ENCODE data around the gene PUM1. TPM values are rescaled to one million over a fixed set of nuclear protein-coding genes. Genes with fewer than 3 reads are reported as not detected.
A peak's percentile ranks its signal among the peaks of the same experiment; 100 is the strongest.

Gene PUM1
- total and polyA plus RNA-seq, 7 experiments from 2014 or later: 114 to 226 (median 154) TPM

- POLR2A ChIA-PET: no interaction called here
- CTCF ChIA-PET: interaction anchor here (0.6 kb wide), 1 partner anchor 120 kb away, joined by 5 read pairs; no protein-coding TSS in a partner anchor
- Histone ChIP-seq H3K27ac (ENCODE audit: low read depth, low read length) (no peak overlapping the region), H3K4me3 (ENCODE audit: low read length) (no peak overlapping the region), H3K9me3 (ENCODE audit: control insufficient read depth in 2 of 3, low read length in 3 of 3) (no peaks in the 10 kb centered on the region), H3K4me1 (ENCODE audit: control insufficient read depth in 2 of 2, insufficient read depth in 2 of 2, low read length in 2 of 2) (no peaks in the 10 kb centered on the region), H3K36me3 (ENCODE audit: control insufficient read depth in 2 of 3, insufficient read depth in 3 of 3, low read length in 3 of 3) (no peaks in the 10 kb centered on the region), H3K27me3 (ENCODE audit: control insufficient read depth in 2 of 2, insufficient read depth in 2 of 2, low read length in 2 of 2) (no peaks in the 10 kb centered on the region)
- Mint-ChIP-seq H3K9me3 (no peaks in the 10 kb centered on the region), H3K36me3 (no peaks in the 10 kb centered on the region), H3K27ac (no peak overlapping the region), H3K4me3 (no peak overlapping the region), H3K4me1 (peaks cover 0 to 2% (median 0%) of the 10 kb centered on the region in 7 donors), H3K27me3 (peaks cover 0 to 27% (median 21%) of the 10 kb centered on the region in 5 donors)
- intact Hi-C loops (cut with micrococcal nuclease): no loop called here
- no peak for DNase-seq
- ATAC-seq: no peak
Observed at GRCh38 chr1:30900931-30901560, 164.5 kb downstream of the PUM1 start.

DNA sequence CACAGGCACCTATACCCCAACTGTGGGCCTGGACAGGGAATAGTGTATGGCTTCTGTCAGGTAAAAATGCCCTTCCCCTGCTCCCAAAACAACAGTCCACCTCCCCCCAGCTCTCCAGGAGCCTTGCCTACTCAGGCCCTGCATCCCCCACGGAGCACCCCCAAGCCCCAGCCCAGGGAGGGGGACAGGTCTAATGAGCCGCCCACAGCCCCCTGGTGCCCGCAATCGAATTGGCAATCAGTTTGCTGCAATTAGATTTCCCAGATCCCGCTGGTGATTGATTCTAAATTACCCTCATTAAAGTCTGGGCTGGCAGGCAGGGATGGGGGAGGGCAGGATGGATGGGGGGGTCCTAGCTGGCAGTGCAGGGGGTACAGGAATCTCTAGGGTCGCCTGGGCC lies 165.0 kb downstream of the PUM1 start:
- Mint-ChIP-seq H3K9me3 (no peaks in the 10 kb centered on the region), H3K36me3 (no peaks in the 10 kb centered on the region), H3K4me1 (peaks cover 0 to 2% (median 0%) of the 10 kb centered on the region in 7 donors), H3K4me3 (no peak overlapping the region), H3K27me3 (peaks cover 0 to 23% (median 18%) of the 10 kb centered on the region in 5 donors), H3K27ac (no peak overlapping the region)
- Histone ChIP-seq H3K27ac (ENCODE audit: low read depth, low read length) (no peak overlapping the region), H3K36me3 (ENCODE audit: control insufficient read depth in 2 of 3, insufficient read depth in 3 of 3, low read length in 3 of 3) (no peaks in the 10 kb centered on the region), H3K27me3 (ENCODE audit: control insufficient read depth in 2 of 2, insufficient read depth in 2 of 2, low read length in 2 of 2) (no peaks in the 10 kb centered on the region), H3K4me3 (ENCODE audit: low read length) (no peak overlapping the region), H3K9me3 (ENCODE audit: control insufficient read depth in 2 of 3, low read length in 3 of 3) (no peaks in the 10 kb centered on the region), H3K4me1 (ENCODE audit: control insufficient read depth in 2 of 2, insufficient read depth in 2 of 2, low read length in 2 of 2) (no peaks in the 10 kb centered on the region)
- no peak for DNase-seq
- CTCF ChIA-PET: no interaction called here
- no peak for ATAC-seq
- POLR2A ChIA-PET: no interaction called here
- intact Hi-C loops (cut with micrococcal nuclease): no loop called here

DNA sequence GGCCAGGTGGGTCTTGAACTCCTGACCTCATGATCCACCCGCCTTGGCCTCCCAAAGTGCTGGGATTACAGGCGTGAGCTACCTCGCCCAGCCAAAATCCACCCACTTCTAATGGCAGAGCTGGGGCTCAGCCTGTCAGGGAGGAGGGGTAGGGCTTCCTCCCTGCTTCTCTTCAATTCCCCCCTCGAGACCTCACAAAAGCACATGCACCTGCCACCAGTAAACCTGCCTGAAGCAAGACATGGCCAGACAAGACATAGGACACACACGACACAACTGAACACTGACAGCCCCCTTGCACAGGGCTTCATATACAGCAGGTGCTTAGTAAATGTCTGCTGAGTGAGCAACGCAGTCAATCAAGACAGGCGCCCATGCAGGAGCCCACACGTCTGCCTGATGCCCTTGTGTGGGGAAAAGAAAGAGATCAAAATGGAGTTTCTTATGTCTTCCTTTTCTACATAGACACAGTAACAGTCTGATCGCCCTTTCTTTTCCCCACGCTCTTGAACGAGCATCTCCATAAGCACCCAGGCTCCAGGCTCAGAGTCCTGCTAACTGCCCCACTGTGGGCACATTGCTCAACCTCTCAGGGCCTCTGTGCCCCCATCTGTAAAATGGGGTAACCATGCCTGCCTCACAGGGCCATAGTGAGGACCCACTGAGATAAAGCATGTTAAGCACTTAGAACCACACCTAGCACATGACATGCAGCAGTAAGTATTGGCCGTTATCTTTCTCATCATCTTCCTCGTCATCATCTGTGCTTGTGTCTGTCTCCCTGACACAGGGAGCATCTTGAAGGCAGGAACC lies 165.7 kb downstream of the PUM1 start:
- no peak overlapping the region for H3K27ac ChIP-seq (ENCODE audit: low read depth, low read length)
- H3K9me3 ChIP-seq (ENCODE audit: control insufficient read depth in 2 of 3, low read length in 3 of 3): no peaks in the 10 kb centered on the region
- intact Hi-C loops (cut with micrococcal nuclease): no loop called here
- H3K4me1 ChIP-seq (ENCODE audit: control insufficient read depth in 2 of 2, insufficient read depth in 2 of 2, low read length in 2 of 2): no peaks in the 10 kb centered on the region
- no peak overlapping the region for H3K4me3 Mint-ChIP-seq
- peaks cover 0 to 26% (median 17%) of the 10 kb centered on the region in 5 donors for H3K27me3 Mint-ChIP-seq
- DNase-seq (no peak), ATAC-seq (no peak)
- H3K36me3 Mint-ChIP-seq: no peaks in the 10 kb centered on the region
- no peak overlapping the region for H3K27ac Mint-ChIP-seq
- H3K9me3 Mint-ChIP-seq: no peaks in the 10 kb centered on the region
- no peaks in the 10 kb centered on the region for H3K36me3 ChIP-seq (ENCODE audit: control insufficient read depth in 2 of 3, insufficient read depth in 3 of 3, low read length in 3 of 3)
- H3K27me3 ChIP-seq (ENCODE audit: control insufficient read depth in 2 of 2, insufficient read depth in 2 of 2, low read length in 2 of 2): no peaks in the 10 kb centered on the region
- peaks cover 0 to 2% (median 0%) of the 10 kb centered on the region in 7 donors for H3K4me1 Mint-ChIP-seq
- CTCF ChIA-PET: no interaction called here
- H3K4me3 ChIP-seq (ENCODE audit: low read length): no peak overlapping the region
- POLR2A ChIA-PET: no interaction called here

DNA sequence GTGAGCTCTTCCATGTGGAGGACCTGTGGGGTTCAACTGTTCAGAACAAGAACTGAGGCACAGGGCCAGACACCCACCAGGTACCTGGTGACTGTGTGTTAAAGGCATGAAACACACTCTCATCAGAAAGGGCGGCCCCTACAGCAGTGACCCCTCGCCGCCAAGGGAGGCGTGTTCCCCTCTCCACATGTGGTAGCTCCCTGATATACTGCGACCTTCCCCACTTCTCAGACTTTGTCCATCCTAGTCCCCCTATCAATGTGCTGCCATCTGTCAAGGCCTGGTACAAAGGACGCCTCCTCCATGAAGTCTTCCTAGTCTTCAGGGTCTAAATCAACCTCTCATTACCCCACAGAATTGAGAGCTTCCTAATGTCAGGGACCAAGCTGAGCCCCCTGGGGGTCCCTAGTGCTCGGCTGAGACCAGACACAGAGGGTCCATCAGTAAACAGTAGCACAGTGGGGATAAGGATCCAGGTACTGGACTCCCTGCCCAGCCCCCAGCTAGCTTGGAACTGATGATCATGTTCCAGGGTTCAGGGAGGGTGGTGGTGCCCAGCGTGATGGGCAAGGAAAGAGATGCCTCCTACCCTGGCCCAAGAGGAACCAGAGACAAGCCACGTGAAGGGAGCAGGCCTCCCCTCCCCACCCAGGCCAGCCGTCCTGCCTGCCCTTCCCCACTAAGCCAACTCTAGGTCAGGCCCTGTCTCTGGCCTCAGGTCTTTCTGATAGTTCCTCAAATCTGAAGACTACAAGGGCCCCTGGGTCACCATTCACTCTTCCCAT lies 167.3 kb downstream of the PUM1 start:
- H3K4me1 Mint-ChIP-seq: peaks cover 0 to 5% (median 0%) of the 10 kb centered on the region in 7 donors
- DNase-seq: no peak
- H3K27ac ChIP-seq (ENCODE audit: low read depth, low read length): no peak overlapping the region
- peaks cover 0 to 29% (median 16%) of the 10 kb centered on the region in 5 donors for H3K27me3 Mint-ChIP-seq
- CTCF ChIA-PET: interaction anchor here (0.6 kb wide), 1 partner anchor 1874 kb away, joined by 6 read pairs; no protein-coding TSS in a partner anchor
- intact Hi-C loops (cut with micrococcal nuclease): no loop called here
- ATAC-seq: no peak
- H3K4me3 ChIP-seq (ENCODE audit: low read length): no peak overlapping the region
- no peaks in the 10 kb centered on the region for H3K36me3 ChIP-seq (ENCODE audit: control insufficient read depth in 2 of 3, insufficient read depth in 3 of 3, low read length in 3 of 3)
- H3K27ac Mint-ChIP-seq: peak overlapping the region in 1 of 9 donors; percentile 20
- H3K36me3 Mint-ChIP-seq: no peaks in the 10 kb centered on the region
- H3K4me3 Mint-ChIP-seq: no peak overlapping the region
- no peaks in the 10 kb centered on the region for H3K4me1 ChIP-seq (ENCODE audit: control insufficient read depth in 2 of 2, insufficient read depth in 2 of 2, low read length in 2 of 2)
- no peaks in the 10 kb centered on the region for H3K9me3 ChIP-seq (ENCODE audit: control insufficient read depth in 2 of 3, low read length in 3 of 3)
- H3K9me3 Mint-ChIP-seq: peaks cover 0 to 1% (median 0%) of the 10 kb centered on the region in 11 donors
- H3K27me3 ChIP-seq (ENCODE audit: control insufficient read depth in 2 of 2, insufficient read depth in 2 of 2, low read length in 2 of 2): no peaks in the 10 kb centered on the region
- POLR2A ChIA-PET: interaction anchor here (0.6 kb wide), 1 partner anchor 167 kb away, joined by 3 read pairs; no protein-coding TSS in a partner anchor

GRCh38 chr1:30896905-30897304 lies 168.6 kb downstream of the PUM1 start:
- no peaks in the 10 kb centered on the region for H3K9me3 ChIP-seq (ENCODE audit: control insufficient read depth in 2 of 3, low read length in 3 of 3)
- no peak overlapping the region for H3K27ac ChIP-seq (ENCODE audit: low read depth, low read length)
- POLR2A ChIA-PET: interaction anchor here (0.6 kb wide), 1 partner anchor 179 kb away, joined by 4 read pairs; no protein-coding TSS in a partner anchor
- Mint-ChIP-seq H3K27ac (no peak overlapping the region), H3K4me3 (no peak overlapping the region), H3K36me3 (no peaks in the 10 kb centered on the region), H3K27me3 (peaks cover 0 to 31% (median 16%) of the 10 kb centered on the region in 5 donors), H3K4me1 (peaks cover 0 to 5% (median 0%) of the 10 kb centered on the region in 7 donors), H3K9me3 (peaks cover 0 to 1% (median 0%) of the 10 kb centered on the region in 11 donors)
- CTCF ChIA-PET: no interaction called here
- no peaks in the 10 kb centered on the region for H3K4me1 ChIP-seq (ENCODE audit: control insufficient read depth in 2 of 2, insufficient read depth in 2 of 2, low read length in 2 of 2)
- no peaks in the 10 kb centered on the region for H3K27me3 ChIP-seq (ENCODE audit: control insufficient read depth in 2 of 2, insufficient read depth in 2 of 2, low read length in 2 of 2)
- ATAC-seq (no peak), DNase-seq (no peak)
- no peaks in the 10 kb centered on the region for H3K36me3 ChIP-seq (ENCODE audit: control insufficient read depth in 2 of 3, insufficient read depth in 3 of 3, low read length in 3 of 3)
- intact Hi-C loops (cut with micrococcal nuclease): no loop called here
- H3K4me3 ChIP-seq (ENCODE audit: low read length): no peak overlapping the region

DNA sequence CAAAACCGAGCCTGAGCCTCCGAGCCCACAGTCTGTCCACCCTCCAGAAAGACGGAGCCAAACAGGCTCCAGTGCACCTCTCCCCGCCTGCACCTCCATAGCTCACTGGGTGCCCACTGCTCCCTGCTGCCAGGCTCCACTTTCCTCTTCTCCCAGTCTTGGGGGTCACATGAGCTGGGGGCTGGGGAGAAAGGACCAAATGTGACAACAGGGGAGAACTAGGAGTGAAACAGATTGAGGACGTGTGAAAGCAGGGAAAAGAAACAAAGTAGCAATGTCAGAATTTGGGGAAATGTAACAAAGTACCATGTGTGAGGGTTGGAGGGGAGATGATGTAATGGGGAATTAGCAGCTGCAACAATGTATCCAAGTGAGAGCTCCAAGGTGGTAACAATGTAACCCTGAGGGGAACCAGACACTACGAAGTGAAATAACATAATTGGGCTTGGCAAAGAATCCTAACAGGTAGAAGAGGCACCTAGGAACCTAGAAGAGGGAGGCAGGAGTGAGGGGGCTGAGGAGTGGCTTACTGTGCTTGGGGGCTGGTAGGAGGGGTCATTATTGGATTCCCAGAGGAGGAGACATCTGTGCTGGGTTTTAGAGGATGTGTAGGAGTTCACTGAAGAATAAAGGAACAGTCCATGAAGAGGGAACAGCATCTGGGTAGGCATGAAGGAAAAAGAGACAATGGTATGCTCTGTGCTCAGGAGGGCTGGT lies 169.4 kb downstream of the PUM1 start:
- ATAC-seq: no peak
- Mint-ChIP-seq H3K27ac (peak overlapping the region in 3 of 9 donors; percentile 1 to 50 (median 38)), H3K9me3 (peaks cover 0 to 1% (median 0%) of the 10 kb centered on the region in 11 donors), H3K27me3 (peaks cover 0 to 36% (median 16%) of the 10 kb centered on the region in 5 donors), H3K4me3 (no peak overlapping the region), H3K36me3 (no peaks in the 10 kb centered on the region), H3K4me1 (peaks cover 0 to 5% (median 0%) of the 10 kb centered on the region in 7 donors)
- Histone ChIP-seq H3K4me3 (ENCODE audit: low read length) (no peak overlapping the region), H3K9me3 (ENCODE audit: control insufficient read depth in 2 of 3, low read length in 3 of 3) (no peaks in the 10 kb centered on the region), H3K4me1 (ENCODE audit: control insufficient read depth in 2 of 2, insufficient read depth in 2 of 2, low read length in 2 of 2) (no peaks in the 10 kb centered on the region), H3K36me3 (ENCODE audit: control insufficient read depth in 2 of 3, insufficient read depth in 3 of 3, low read length in 3 of 3) (no peaks in the 10 kb centered on the region), H3K27ac (ENCODE audit: low read depth, low read length) (no peak overlapping the region), H3K27me3 (ENCODE audit: control insufficient read depth in 2 of 2, insufficient read depth in 2 of 2, low read length in 2 of 2) (no peaks in the 10 kb centered on the region)
- ChIA-PET POLR2A (no interaction called here), CTCF (no interaction called here)
- no peak for DNase-seq
- intact Hi-C loops (cut with micrococcal nuclease): no loop called here

Measured in naive thymus-derived CD4-positive, alpha-beta T cell (primary cell).